Neural cell (in vitro differentiated cells): ENCODE measurements around the gene FRRS1L. TPM values are rescaled to one million over a fixed set of nuclear protein-coding genes. Genes with fewer than 3 reads are reported as not detected.

Experiments
- H2AFZ ChIP-seq: fragments of 200-600, 300-800 bp; sonication (generic), shearing (Covaris generic); 2 replicates; pipeline ENCODE4 v1.6.0; 2014; ENCODE audit warnings: low read depth, mild to moderate bottlenecking, antibody characterized with exemption, low read length, moderate library complexity
- H3F3A ChIP-seq: fragments of 200-600 bp; shearing (Covaris generic); 2 replicates; pipeline ENCODE4 v1.6.1; 2016; ENCODE audit warnings: mild to moderate bottlenecking, moderate library complexity, mixed read lengths, antibody characterized with exemption, low read length; ENCODE audit not compliant: insufficient read depth, poor library complexity, severe bottlenecking
- H3K27ac ChIP-seq: fragments of 200-600, 300-800 bp; sonication (generic), shearing (Covaris generic); 2 replicates; pipeline ENCODE4 v1.5.1; 2014; ENCODE audit warnings: mild to moderate bottlenecking, low read length, moderate library complexity
- H3K27me3 ChIP-seq: fragments of 300-800, 200-600 bp; sonication (generic), shearing (Covaris generic); 2 replicates; pipeline ENCODE4 v1.6.0; 2014; ENCODE audit warnings: mild to moderate bottlenecking, low read depth, low read length, moderate library complexity; ENCODE audit not compliant: insufficient read depth
- H3K36me3 ChIP-seq: fragments of 300-800, 200-600 bp; sonication (generic), shearing (Covaris generic); 2 replicates; pipeline ENCODE4 v1.5.1; 2014; ENCODE audit warnings: mild to moderate bottlenecking, antibody characterized with exemption, low read length, moderate library complexity; ENCODE audit not compliant: insufficient read depth
- H3K4me2 ChIP-seq: fragments of 300-800, 200-600 bp; sonication (generic), shearing (Covaris generic); 2 replicates; pipeline ENCODE4 v1.6.0; 2014; ENCODE audit warnings: mild to moderate bottlenecking, low read length
- H3K4me3 ChIP-seq: fragments of 300-800, 200-600 bp; sonication (generic), shearing (Covaris generic); 2 replicates; pipeline ENCODE4 v1.5.1; 2014; ENCODE audit warnings: mild to moderate bottlenecking, low read length, moderate library complexity
- H3K79me2 ChIP-seq: fragments of 200-600 bp; shearing (Covaris generic); replicated peaks from 2 replicates; pipeline ENCODE4 v1.6.0; 2014; ENCODE audit warnings: mild to moderate bottlenecking, low read length, moderate library complexity; ENCODE audit not compliant: insufficient read depth
- H3K9ac ChIP-seq: fragments of 300-800, 200-600 bp; sonication (generic), shearing (Covaris generic); 2 replicates; pipeline ENCODE4 v1.6.1; 2016; ENCODE audit warnings: mild to moderate bottlenecking, low read length, mixed read lengths
- H3K9me2 ChIP-seq: fragments of 200-600 bp; shearing (Covaris generic); 2 replicates; pipeline ENCODE4 v1.6.1; 2016; ENCODE audit warnings: mild to moderate bottlenecking, low read length, mixed read lengths; ENCODE audit not compliant: insufficient read depth
- H3K9me3 ChIP-seq: fragments of 200-600, 300-800 bp; sonication (generic), shearing (Covaris generic); 2 replicates; pipeline ENCODE4 v1.6.1; 2016; ENCODE audit warnings: mild to moderate bottlenecking, mixed run types, low read length, moderate library complexity, mixed read lengths
- H4K20me1 ChIP-seq: fragments of 200-600 bp; shearing (Covaris generic); 2 replicates; pipeline ENCODE4 v1.6.1; 2016; ENCODE audit warnings: mild to moderate bottlenecking, mixed run types; ENCODE audit not compliant: insufficient read depth
- CTCF ChIP-seq: fragments of 450-650 bp; IDR thresholded peaks from 2 replicates; pipeline ENCODE4 v1.5.1; 2014; ENCODE audit warnings: antibody characterized with exemption, mild to moderate bottlenecking, moderate library complexity; ENCODE audit not compliant: poor library complexity, severe bottlenecking
- EP300 ChIP-seq: fragments of 450-650 bp; conservative IDR thresholded peaks from 2 replicates; pipeline ENCODE4 v1.6.1; 2014; ENCODE audit warnings: antibody characterized with exemption, mild to moderate bottlenecking, moderate library complexity; ENCODE audit not compliant: poor library complexity, severe bottlenecking
- EZH2 ChIP-seq: fragments of 200-600, 300-800 bp; shearing (Covaris generic), sonication (generic); IDR thresholded peaks from 2 replicates; pipeline ENCODE4 v1.6.1; 2014; ENCODE audit warnings: antibody characterized with exemption, low read length, borderline replicate concordance, mild to moderate bottlenecking; ENCODE audit not compliant: insufficient read depth, poor library complexity, severe bottlenecking
- MXI1 ChIP-seq: fragments of 450-650 bp; conservative IDR thresholded peaks from 2 replicates; pipeline ENCODE4 v1.6.1; 2014; ENCODE audit warnings: antibody characterized with exemption, mild to moderate bottlenecking; ENCODE audit not compliant: poor library complexity, severe bottlenecking
- POLR2AphosphoS5 ChIP-seq: IDR thresholded peaks from 2 replicates; pipeline ENCODE4 v1.6.1; 2012
- RAD21 ChIP-seq: fragments of 450-650 bp; conservative IDR thresholded peaks from 2 replicates; pipeline ENCODE4 v1.6.1; 2014; ENCODE audit warnings: antibody characterized with exemption, mild to moderate bottlenecking, moderate library complexity
- REST ChIP-seq: IDR thresholded peaks from 2 replicates; pipeline ENCODE4 v1.6.1; 2012; ENCODE audit warnings: borderline replicate concordance
- SMC3 ChIP-seq: fragments of 450-650 bp; conservative IDR thresholded peaks from 2 replicates; pipeline ENCODE4 v1.6.1; 2014; ENCODE audit warnings: antibody characterized with exemption, mild to moderate bottlenecking, moderate library complexity; ENCODE audit not compliant: poor library complexity
- TAF1 ChIP-seq: IDR thresholded peaks from 2 replicates; pipeline ENCODE4 v1.6.1; 2012; ENCODE audit warnings: low read depth
- polyA plus RNA-seq: library from polyadenylated mRNA; depleted of rRNA; stranded (reverse); fragments of >200 nt; gene quantifications from 2 replicates; pipeline ENCODE4 v1.2.3, GENCODE V29; 2014

The FRRS1L gene
- polyA plus RNA-seq, 1 donor from 2014 or later = 20.4 TPM

- no peaks in the 10 kb centered on the region for H4K20me1 ChIP-seq
- no peaks in the 10 kb centered on the region for H3K9me2 ChIP-seq
- TF ChIP-seq TAF1 = no peak
- no peak for TF ChIP-seq CTCF
- no peak for TF ChIP-seq EP300
- TF ChIP-seq POLR2AphosphoS5 = no peak
- no peak overlapping the region for H3K4me3 ChIP-seq
- H3K4me2 ChIP-seq = no peak overlapping the region
- no peaks in the 10 kb centered on the region for H3F3A ChIP-seq
- H3K36me3 ChIP-seq = no peaks in the 10 kb centered on the region
- no peaks in the 10 kb centered on the region for H3K9me3 ChIP-seq
- H2AFZ ChIP-seq = no peak overlapping the region
- no peak overlapping the region for H3K9ac ChIP-seq
- H3K27me3 ChIP-seq = no peaks in the 10 kb centered on the region
- no peak overlapping the region for H3K27ac ChIP-seq
- no peaks in the 10 kb centered on the region for H3K79me2 ChIP-seq
These were observed 25.8 kb upstream of the FRRS1L start for GRCh38 chr9:109192732-109193361.

GRCh38 chr9:109191746-109192145 lies 24.7 kb upstream of the FRRS1L start:
- Histone ChIP-seq H3K79me2 (no peaks in the 10 kb centered on the region), H2AFZ (no peak overlapping the region), H3K4me3 (no peak overlapping the region), H3K9me2 (no peaks in the 10 kb centered on the region), H3K27ac (no peak overlapping the region), H3K9me3 (no peaks in the 10 kb centered on the region), H3K4me2 (no peak overlapping the region), H3K36me3 (no peaks in the 10 kb centered on the region), H4K20me1 (no peaks in the 10 kb centered on the region), H3K9ac (no peak overlapping the region), H3K27me3 (no peaks in the 10 kb centered on the region), H3F3A (no peaks in the 10 kb centered on the region)
- TF ChIP-seq CTCF = no peak
- TF ChIP-seq EZH2 = no peak
- TF ChIP-seq REST = no peak
- TF ChIP-seq EP300 = no peak
- no peak for TF ChIP-seq MXI1
- TF ChIP-seq RAD21 = no peak
- no peak for TF ChIP-seq POLR2AphosphoS5
- no peak for TF ChIP-seq SMC3
- TF ChIP-seq TAF1 = no peak
